ENCODE data around the gene PSMF1. TPM values are rescaled to one million over a fixed set of nuclear protein-coding genes. Genes with fewer than 3 reads are reported as not detected.
"Not testable (repeated sequence)": the region's sequence is repeated elsewhere in the genome, so short reads cannot be mapped to it uniquely, and the experiment has no call there.

Gene PSMF1
- total RNA-seq, 3 donors from 2014 or later = 113 to 118 (median 117) TPM

GRCh38 chr20:1215386-1216170 is 97.2 kb downstream of the PSMF1 start:
- Histone ChIP-seq H3K4me3 (no peak overlapping the region), H3K4me1 (ENCODE audit: low read depth) (no peaks in the 10 kb centered on the region), H3K36me3 (ENCODE audit: low read depth) (no peaks in the 10 kb centered on the region), H3K9me3 (no peaks in the 10 kb centered on the region)
- DNase-seq = no peak
- no peak for ATAC-seq
- no peak for TF ChIP-seq CTCF (IDR thresholded peaks at IDR 0.05)
- intact Hi-C loops (cut with DNase I, micrococcal nuclease) = no loop called here

DNA sequence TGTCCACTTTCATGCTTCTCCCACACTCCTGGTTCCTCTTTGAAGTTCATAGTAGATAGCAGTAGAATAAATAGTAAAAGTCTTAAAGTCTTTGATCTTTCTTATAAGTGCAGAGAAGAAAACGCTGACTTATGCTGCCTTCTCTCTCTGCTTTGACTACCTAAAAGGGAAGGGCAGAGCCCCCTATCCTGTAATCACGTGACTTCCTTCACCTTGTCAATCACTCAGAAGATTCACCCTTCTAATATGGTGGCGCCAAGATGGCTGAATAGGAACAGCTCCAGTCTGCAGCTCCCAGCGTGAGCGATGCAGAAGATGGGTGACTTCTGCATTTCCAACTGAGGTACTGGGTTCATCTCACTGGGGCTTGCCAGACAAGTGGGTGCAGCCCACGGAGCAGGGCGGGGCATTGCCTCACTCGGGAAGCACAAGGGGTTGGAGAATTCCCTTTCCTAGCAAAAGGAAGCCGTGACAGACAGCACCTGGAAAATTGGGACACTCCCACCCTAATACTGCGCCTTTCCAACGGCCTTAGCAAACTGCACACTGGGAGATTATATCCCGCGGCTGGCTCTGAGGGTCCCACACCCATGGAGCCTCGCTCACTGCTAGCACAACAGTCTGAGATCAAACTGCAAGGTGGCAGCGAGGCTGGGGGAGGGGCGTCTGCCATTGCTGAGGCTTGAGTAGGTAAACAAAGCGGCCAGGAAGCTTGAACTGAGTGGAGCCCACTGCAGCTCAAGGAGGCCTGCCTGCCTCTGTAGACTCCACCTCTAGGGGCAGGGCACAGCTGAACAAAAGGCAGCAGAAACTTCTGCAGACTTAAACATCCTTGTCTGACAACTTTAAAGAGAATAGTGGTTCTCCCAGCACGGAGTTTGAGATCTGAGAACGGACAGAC is 98.4 kb downstream of the PSMF1 start:
- ATAC-seq; H3K9me3 ChIP-seq; H3K4me1 ChIP-seq (ENCODE audit: low read depth); DNase-seq; H3K4me3 ChIP-seq; H3K36me3 ChIP-seq (ENCODE audit: low read depth); intact Hi-C loops (cut with DNase I, micrococcal nuclease): not testable (repeated sequence)

Other genes starting within 250 kb of the PSMF1 start
- under 1 TPM in 1 of 3 donors, not detected in 2; 0.05 TPM for gene ANGPT4, start 202.3 kb upstream of the PSMF1 start, total RNA-seq
- under 1 TPM in 2 of 3 donors, not detected in 1; 0.10 to 0.22 TPM for gene RSPO4, start 116.3 kb upstream of the PSMF1 start, total RNA-seq
- 1 to 10 TPM in 2 of 3 donors, under 1 TPM in 1; 0.38 to 2.6 (median 2.1) TPM for gene TMEM74B, start 66.4 kb downstream of the PSMF1 start, total RNA-seq
- under 1 TPM in 2 of 3 donors, not detected in 1; 0.23 to 0.48 TPM for gene C20orf202, start 84.9 kb downstream of the PSMF1 start, total RNA-seq
- gene RAD21L1, start 107.4 kb downstream of the PSMF1 start, total RNA-seq = not detected
- 10 to 100 TPM in 1 of 3 donors, 1 to 10 TPM in 2; 1.1 to 11.7 (median 2.2) TPM for gene SNPH, start 147.7 kb downstream of the PSMF1 start, total RNA-seq
- gene SDCBP2, start 210.5 kb downstream of the PSMF1 start, total RNA-seq = 100 to 1,000 TPM; 165 to 447 (median 320) TPM